CD4-positive, alpha-beta T cell treated with Interleukin-1 beta for 1 hour (primary cell): Measurements from ENCODE around the gene MS4A12.
"Not testable (repeated sequence)": the region's sequence is repeated elsewhere in the genome, so short reads cannot be mapped to it uniquely, and the experiment has no call there.

ENCODE experiments used
- DNase-seq, 2 donors: peaks; one replicate each; pipeline ENCODE4 v3.0.0-alpha.2; 2020 to 2022

MS4A12 gene

DNA sequence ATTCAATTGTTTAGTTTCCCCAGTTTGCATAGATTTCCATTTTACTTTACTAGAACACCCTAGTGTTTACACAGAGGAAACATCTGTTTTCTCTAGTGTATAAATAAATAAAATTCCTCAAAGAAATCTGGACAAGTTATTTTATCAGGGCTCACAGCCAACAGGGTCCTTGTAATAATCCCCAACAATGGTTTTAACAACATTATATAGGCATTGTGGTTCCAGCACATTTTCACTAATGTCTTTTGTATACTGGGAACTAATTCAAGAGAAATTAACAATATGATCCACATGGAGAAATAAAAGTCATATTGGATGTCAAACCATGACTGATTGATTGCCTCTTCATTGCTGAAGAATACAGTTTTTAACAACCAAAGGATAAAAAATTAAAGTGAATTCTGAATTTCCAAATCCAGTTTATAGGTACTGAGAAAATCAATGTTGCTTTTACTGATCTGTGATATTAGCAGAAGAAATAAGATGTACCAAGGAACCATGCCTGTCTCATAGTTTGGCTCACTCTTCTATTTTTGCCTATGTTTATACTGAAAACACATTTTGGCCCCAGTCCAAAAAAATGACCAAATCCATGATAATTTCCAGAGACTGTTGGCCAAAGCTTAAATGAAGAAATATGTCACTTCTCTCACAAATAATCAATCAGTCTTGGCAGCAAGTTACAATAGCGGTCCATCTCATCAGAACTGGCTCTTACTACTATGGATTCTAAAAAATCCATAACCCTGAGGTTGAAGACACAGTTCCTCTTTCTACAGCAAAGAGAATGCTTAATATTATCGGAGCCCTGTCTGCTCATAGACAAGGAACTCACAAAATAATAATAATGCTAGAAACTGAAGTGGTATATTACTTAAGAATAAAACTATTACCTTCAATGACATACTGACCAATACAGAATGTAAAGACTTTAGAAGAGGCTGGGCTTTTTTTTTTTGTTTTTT, 21.2 kb downstream of the MS4A12 start:
- DNase-seq: no peak

GRCh38 chr11:60515144-60515855, 22.7 kb downstream of the MS4A12 start, which contains the start of gene MS4A13:
MS4A13 (plus strand) TSS chr11:60515392; CDS start chr11:60518084, 2,692 bp downstream.
- DNase-seq: no peak

DNA sequence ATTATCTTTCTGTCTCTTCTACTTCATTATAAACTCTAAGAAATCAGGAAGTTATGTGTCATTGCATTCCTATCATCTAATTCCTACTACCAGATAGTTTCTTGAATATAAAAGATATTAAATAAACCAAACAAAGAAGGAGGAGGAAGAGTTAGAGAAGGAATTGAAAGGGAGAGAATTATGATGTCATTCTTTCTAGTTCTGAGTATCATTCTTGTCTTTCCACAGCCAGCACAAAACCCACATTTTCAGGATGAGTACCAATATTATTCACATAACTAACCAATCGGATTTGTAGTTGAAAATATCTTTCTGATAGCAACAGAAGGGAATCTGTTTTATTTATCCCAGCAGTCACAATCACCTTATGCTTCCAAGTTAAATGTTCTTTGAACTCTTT, 35.9 kb downstream of the MS4A12 start:
- DNase-seq: no peak

- DNase-seq: peak in 1 of 2 donors; percentile 9
These were observed 36.4 kb downstream of the MS4A12 start for GRCh38 chr11:60528934-60529333.

DNA sequence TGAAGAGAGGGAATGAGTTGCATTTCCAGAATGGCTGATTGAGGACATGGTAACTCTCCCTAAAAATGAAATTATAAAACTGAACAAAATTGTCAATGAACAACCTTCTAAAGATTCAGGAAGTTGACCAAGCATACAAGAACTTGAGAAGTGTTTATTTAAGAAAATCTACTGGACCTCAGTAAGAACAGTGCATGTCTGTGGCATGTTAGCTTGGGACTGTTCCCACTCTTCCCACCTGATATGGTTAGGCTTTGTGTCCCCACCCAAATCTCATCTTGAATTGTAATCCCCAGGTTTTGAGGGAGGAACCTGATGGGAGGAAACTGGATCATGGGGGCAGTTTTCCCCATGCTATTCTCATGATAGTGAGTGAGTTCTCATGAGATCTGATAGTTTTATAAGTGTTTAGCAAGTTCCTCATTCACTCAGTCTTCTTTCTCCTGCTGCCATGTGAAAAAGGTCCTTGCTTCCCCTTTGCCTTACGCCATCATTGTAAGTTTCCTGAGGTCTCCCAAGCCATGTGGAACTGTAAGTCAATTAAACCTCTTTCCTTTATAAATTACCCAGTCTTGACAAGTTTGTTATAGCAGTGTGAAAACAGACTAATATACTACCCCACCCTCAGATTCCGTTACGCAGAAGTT, 38.0 kb downstream of the MS4A12 start:
- no peak for DNase-seq

DNA sequence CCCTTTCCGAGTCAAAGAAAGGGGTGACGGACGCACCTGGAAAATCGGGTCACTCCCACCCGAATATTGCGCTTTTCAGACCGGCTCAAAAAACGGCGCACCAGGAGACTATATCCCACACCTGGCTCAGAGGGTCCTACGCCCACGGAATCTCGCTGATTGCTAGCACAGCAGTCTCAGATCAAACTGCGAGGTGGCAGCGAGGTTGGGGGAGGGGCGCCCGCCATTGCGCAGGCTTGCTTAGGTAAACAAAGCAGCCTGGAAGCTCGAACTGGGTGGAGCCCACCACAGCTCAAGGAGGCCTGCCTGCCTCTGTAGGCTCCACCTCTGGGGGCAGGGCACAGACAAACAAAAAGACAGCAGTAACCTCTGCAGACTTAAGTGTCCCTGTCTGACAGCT, 39.8 kb downstream of the MS4A12 start:
- DNase-seq: not testable (repeated sequence)

- DNase-seq: not testable (repeated sequence)
These were observed 46.0 kb downstream of the MS4A12 start for GRCh38 chr11:60538627-60539026.

- DNase-seq: no peak
These were observed 51.5 kb downstream of the MS4A12 start for GRCh38 chr11:60544077-60544476.
